Progenitor cell of endocrine pancreas (in vitro differentiated cells): ENCODE measurements around the gene KRTAP10-2. TPM values are rescaled to one million over a fixed set of nuclear protein-coding genes. Genes with fewer than 3 reads are reported as not detected.

Source experiments
- DNase-seq: peaks from one replicate; pipeline ENCODE4 v3.0.0; 2021; ENCODE audit warnings: low spot score; ENCODE audit not compliant: unreplicated experiment
- H3K27ac Mint-ChIP-seq: 2 replicates; pipeline ENCODE4 v1.8.0; 2021; ENCODE audit warnings: mild to moderate bottlenecking, moderate library complexity, mixed read lengths
- H3K27me3 Mint-ChIP-seq: 2 replicates; pipeline ENCODE4 v1.8.0; 2021; ENCODE audit warnings: mixed read lengths
- H3K36me3 Mint-ChIP-seq: 2 replicates; pipeline ENCODE4 v1.8.0; 2022; ENCODE audit warnings: mixed read lengths; ENCODE audit not compliant: insufficient read depth
- H3K4me1 Mint-ChIP-seq: 2 replicates; pipeline ENCODE4 v1.8.0; 2021; ENCODE audit warnings: low read depth, mixed read lengths
- H3K4me3 Mint-ChIP-seq: 2 replicates; pipeline ENCODE4 v1.8.0; 2021; ENCODE audit warnings: low read depth, mild to moderate bottlenecking, moderate library complexity, mixed read lengths
- H3K9me3 Mint-ChIP-seq: 2 replicates; pipeline ENCODE4 v1.8.0; 2021; ENCODE audit warnings: low read depth, mixed read lengths
- CTCF ChIP-seq: fragments of 200-600 bp; sonication (generic); IDR thresholded peaks from one replicate; pipeline ENCODE4 v1.5.0; 2021; ENCODE audit warnings: antibody characterized with exemption, mild to moderate bottlenecking; ENCODE audit not compliant: unreplicated experiment
- total RNA-seq: library from RNA; stranded (reverse); gene quantifications from 2 replicates; pipeline ENCODE4 v1.2.1, GENCODE V29; 2021

Gene KRTAP10-2
- total RNA-seq, 1 donor from 2014 or later: not detected

GRCh38 chr21:44590311-44590721 lies 39.0 kb upstream of the KRTAP10-2 start:
- Mint-ChIP-seq H3K27ac (no peak overlapping the region), H3K4me1 (peaks cover 7% of the 10 kb centered on the region), H3K27me3 (peaks cover 6% of the 10 kb centered on the region), H3K36me3 (no peaks in the 10 kb centered on the region), H3K9me3 (peaks cover 12% of the 10 kb centered on the region), H3K4me3 (no peak overlapping the region)
- DNase-seq: no peak
- TF ChIP-seq CTCF: no peak

GRCh38 chr21:44589586-44590305 lies 38.4 kb upstream of the KRTAP10-2 start:
- no peak for DNase-seq
- Mint-ChIP-seq H3K36me3 (no peaks in the 10 kb centered on the region), H3K4me1 (peaks cover 7% of the 10 kb centered on the region), H3K4me3 (no peak overlapping the region), H3K27me3 (peaks cover 8% of the 10 kb centered on the region), H3K9me3 (peaks cover 12% of the 10 kb centered on the region), H3K27ac (no peak overlapping the region)
- no peak for TF ChIP-seq CTCF

- Mint-ChIP-seq H3K4me1 (peaks cover 7% of the 10 kb centered on the region), H3K27me3 (peaks cover 8% of the 10 kb centered on the region), H3K27ac (no peak overlapping the region), H3K4me3 (no peak overlapping the region), H3K36me3 (no peaks in the 10 kb centered on the region), H3K9me3 (peaks cover 12% of the 10 kb centered on the region)
- no peak for DNase-seq
- TF ChIP-seq CTCF: no peak
Measured at GRCh38 chr21:44589094-44589493, 37.8 kb upstream of the KRTAP10-2 start.

GRCh38 chr21:44585892-44586291 lies 34.6 kb upstream of the KRTAP10-2 start:
- TF ChIP-seq CTCF: no peak
- H3K9me3 Mint-ChIP-seq: peaks cover 19% of the 10 kb centered on the region
- peaks cover 2% of the 10 kb centered on the region for H3K36me3 Mint-ChIP-seq
- no peak for DNase-seq
- H3K4me3 Mint-ChIP-seq: no peak overlapping the region
- peaks cover 15% of the 10 kb centered on the region for H3K27me3 Mint-ChIP-seq
- H3K27ac Mint-ChIP-seq: no peak overlapping the region
- H3K4me1 Mint-ChIP-seq: no peaks in the 10 kb centered on the region

GRCh38 chr21:44583800-44584147 lies 32.5 kb upstream of the KRTAP10-2 start:
- peaks cover 15% of the 10 kb centered on the region for H3K27me3 Mint-ChIP-seq
- no peak overlapping the region for H3K27ac Mint-ChIP-seq
- TF ChIP-seq CTCF: no peak
- H3K9me3 Mint-ChIP-seq: peaks cover 19% of the 10 kb centered on the region
- H3K4me3 Mint-ChIP-seq: no peak overlapping the region
- DNase-seq: no peak
- H3K36me3 Mint-ChIP-seq: peaks cover 2% of the 10 kb centered on the region
- H3K4me1 Mint-ChIP-seq: no peaks in the 10 kb centered on the region
